GM23338 (cell line): ENCODE measurements around the gene UBE2I. TPM values are rescaled to one million over a fixed set of nuclear protein-coding genes. Genes with fewer than 3 reads are reported as not detected.

Experiments
- ATAC-seq: fragments of 200-7000 bp; cut with Tn5 transposase; 3 replicates; pipeline ENCODE4 v1.9.1; 2020
- DNase-seq: peaks from one replicate; pipeline ENCODE4 v3.0.0-alpha.2; 2015; ENCODE audit warnings: low spot score
- H2AFZ ChIP-seq: fragments of 200-600 bp; sonication (generic); 2 replicates; pipeline ENCODE4 v1.8.0; 2016; ENCODE audit warnings: antibody characterized with exemption, mild to moderate bottlenecking, moderate library complexity
- H3F3A ChIP-seq: fragments of 200-600 bp; sonication (generic); replicated peaks from 2 replicates; pipeline ENCODE4 v1.8.0; 2017; ENCODE audit warnings: antibody characterized with exemption, mixed run types, low read depth
- H3K27ac ChIP-seq: fragments of 200-600 bp; sonication (generic); 2 replicates; pipeline ENCODE4 v1.6.1; 2016; ENCODE audit warnings: low read depth
- H3K27me3 ChIP-seq: fragments of 200-600 bp; sonication (generic); 2 replicates; pipeline ENCODE4 v1.8.0; 2016; ENCODE audit warnings: mild to moderate bottlenecking, mixed run types, moderate library complexity; ENCODE audit not compliant: insufficient read depth
- H3K36me3 ChIP-seq: fragments of 200-600 bp; sonication (generic); 2 replicates; pipeline ENCODE4 v1.8.0; 2016; ENCODE audit warnings: mild to moderate bottlenecking; ENCODE audit not compliant: insufficient read depth
- H3K4me1 ChIP-seq: fragments of 200-600 bp; sonication (generic); 2 replicates; pipeline ENCODE4 v1.8.0; 2016; ENCODE audit warnings: mild to moderate bottlenecking, moderate library complexity; ENCODE audit not compliant: insufficient read depth
- H3K4me2 ChIP-seq: fragments of 200-600 bp; sonication (generic); 2 replicates; pipeline ENCODE4 v1.7.1; 2017; ENCODE audit warnings: mixed run types
- H3K4me3 ChIP-seq: fragments of 200-600 bp; sonication (generic); 2 replicates; pipeline ENCODE4 v1.6.1; 2016; ENCODE audit warnings: mixed run types
- H3K79me2 ChIP-seq: fragments of 200-600 bp; sonication (generic); replicated peaks from 2 replicates; pipeline ENCODE4 v1.8.0; 2017; ENCODE audit warnings: mild to moderate bottlenecking; ENCODE audit not compliant: insufficient read depth
- H3K9me2 ChIP-seq: fragments of 200-600 bp; sonication (generic); 2 replicates; pipeline ENCODE4 v1.8.0; 2017; ENCODE audit not compliant: insufficient read depth
- H4K20me1 ChIP-seq: fragments of 200-600 bp; sonication (generic); replicated peaks from 2 replicates; pipeline ENCODE4 v1.8.0; 2017; ENCODE audit warnings: mild to moderate bottlenecking; ENCODE audit not compliant: insufficient read depth
- H3K27ac Mint-ChIP-seq: 2 replicates; pipeline ENCODE4 v1.8.0; 2020; ENCODE audit warnings: inconsistent platforms, mild to moderate bottlenecking, moderate library complexity, mixed read lengths
- H3K27me3 Mint-ChIP-seq: 3 replicates; pipeline ENCODE4 v1.8.0; 2022; ENCODE audit warnings: low read depth, mild to moderate bottlenecking, moderate library complexity, mixed read lengths, inconsistent platforms; ENCODE audit not compliant: insufficient read depth, poor library complexity
- H3K36me3 Mint-ChIP-seq: 3 replicates; pipeline ENCODE4 v1.8.0; 2021; ENCODE audit warnings: low read depth, mild to moderate bottlenecking, inconsistent platforms, moderate library complexity, mixed read lengths
- H3K4me1 Mint-ChIP-seq: 3 replicates; pipeline ENCODE4 v1.8.0; 2020; ENCODE audit warnings: mild to moderate bottlenecking, inconsistent platforms, mixed read lengths
- H3K4me3 Mint-ChIP-seq: 3 replicates; pipeline ENCODE4 v1.8.0; 2021; ENCODE audit warnings: moderate library complexity, mild to moderate bottlenecking, inconsistent platforms, mixed read lengths
- H3K9me3 Mint-ChIP-seq: 3 replicates; pipeline ENCODE4 v1.8.0; 2020; ENCODE audit warnings: moderate library complexity, mild to moderate bottlenecking, inconsistent platforms, mixed read lengths
- CREB1 ChIP-seq: fragments of 250-450 bp; sonication (Bioruptor Pico); IDR thresholded peaks from 2 replicates; pipeline ENCODE4 v1.5.0; 2020; ENCODE audit warnings: low read depth, mild to moderate bottlenecking, moderate library complexity
- CTCF ChIP-seq, 2 experiments: fragments of 200-600 bp in 1 of 2; sonication (generic) in 1 of 2; conservative IDR thresholded peaks; 2 replicates each; pipeline versions ENCODE4 v1.5.1 to v1.6.1; 2016 to 2017; ENCODE audit warnings: antibody characterized with exemption in 2 of 2, low read depth in 2 of 2, mild to moderate bottlenecking in 2 of 2, moderate library complexity in 1 of 2
- ETS1 ChIP-seq: IDR thresholded peaks from 2 replicates; pipeline ENCODE4 v1.6.1; 2016; ENCODE audit warnings: antibody characterized with exemption
- EZH2 ChIP-seq: fragments of 200-600 bp; sonication (generic); IDR thresholded peaks from one replicate; pipeline ENCODE4 v1.8.0; 2017; ENCODE audit warnings: antibody characterized with exemption, mild to moderate bottlenecking, low read depth; ENCODE audit not compliant: unreplicated experiment
- POLR2AphosphoS5 ChIP-seq: IDR thresholded peaks from 2 replicates; pipeline ENCODE4 v1.6.1; 2016; ENCODE audit warnings: antibody characterized with exemption, low read depth
- ZNF114 ChIP-seq: fragments of 250-450 bp; sonication (Bioruptor Pico); IDR thresholded peaks from 2 replicates; pipeline ENCODE4 v1.5.0; 2020; ENCODE audit warnings: mild to moderate bottlenecking, moderate library complexity
- polyA plus RNA-seq: library from polyadenylated mRNA; unstranded; fragments of >200 nt; fragmentation: Nextera tagmentation; extraction: Ambion mirVana; gene quantifications from 2 replicates; pipeline ENCODE4 v1.2.1, GENCODE V29; 2016
- total RNA-seq: library from RNA; depleted of rRNA; stranded (reverse); fragments of >200 nt; shearing (Covaris generic); gene quantifications from 2 replicates; pipeline ENCODE4 v1.2.3, GENCODE V29; 2014

Gene UBE2I
- total and polyA plus RNA-seq, 2 experiments from 2014 or later, result 116 to 220 TPM

GRCh38 chr16:1338119-1338730, 28.8 kb downstream of the UBE2I start:
- DNase-seq (peak; percentile 67), ATAC-seq (no peak)
- H3K36me3 Mint-ChIP-seq, result no peaks in the 10 kb centered on the region
- Histone ChIP-seq H3K27me3 (peaks cover 25% of the 10 kb centered on the region), H3K4me1 (no peaks in the 10 kb centered on the region; the same call in 1 of the 2 replicates), H3K27ac (no peak overlapping the region), H3F3A (0 out of 2 replicates have a peak, but pooled peaks cover 2% of the 10 kb centered on the region), H2AFZ (no peak overlapping the region), H3K9me2 (no peaks in the 10 kb centered on the region), H3K4me2 (no peak overlapping the region), H3K4me3 (no peak overlapping the region), H3K79me2 (no peaks in the 10 kb centered on the region), H3K36me3 (no peaks in the 10 kb centered on the region), H4K20me1 (no peaks in the 10 kb centered on the region; the same call in 1 of the 2 replicates)
- peaks cover 5% of the 10 kb centered on the region; the same call in 2 of the 3 replicates for H3K4me1 Mint-ChIP-seq
- no peaks in the 10 kb centered on the region for H3K9me3 Mint-ChIP-seq
- H3K27me3 Mint-ChIP-seq, result peaks cover 32% of the 10 kb centered on the region
- H3K27ac Mint-ChIP-seq, result no peak overlapping the region
- no peak overlapping the region for H3K4me3 Mint-ChIP-seq
- TF ChIP-seq ZNF114 (CRISPR knock-in tag), result no peak
- peak; percentile 31 to 63 for TF ChIP-seq CTCF (conservative IDR thresholded peaks at IDR 0.05; ENCODE audit: low read depth in 2 of 2)

GRCh38 chr16:1338855-1339675, 29.6 kb downstream of the UBE2I start:
- H3K4me3 Mint-ChIP-seq, result no peak overlapping the region
- no peak overlapping the region for H3K4me2 ChIP-seq
- no peaks in the 10 kb centered on the region for H3K9me3 Mint-ChIP-seq
- H3K79me2 ChIP-seq, result no peaks in the 10 kb centered on the region
- no peak for DNase-seq
- H3K27ac Mint-ChIP-seq, result no peak overlapping the region
- H3K4me3 ChIP-seq, result no peak overlapping the region
- H3K27me3 ChIP-seq, result peaks cover 19% of the 10 kb centered on the region
- H3K27me3 Mint-ChIP-seq, result peaks cover 38% of the 10 kb centered on the region
- 0 out of 2 replicates have a peak, but pooled peaks cover 2% of the 10 kb centered on the region for H3F3A ChIP-seq
- H2AFZ ChIP-seq, result no peak overlapping the region
- no peak for ATAC-seq
- no peak overlapping the region for H3K27ac ChIP-seq
- no peaks in the 10 kb centered on the region for H3K36me3 ChIP-seq
- H4K20me1 ChIP-seq, result no peaks in the 10 kb centered on the region; the same call in 1 of the 2 replicates
- H3K4me1 ChIP-seq, result no peaks in the 10 kb centered on the region; the same call in 1 of the 2 replicates
- H3K36me3 Mint-ChIP-seq, result no peaks in the 10 kb centered on the region
- H3K4me1 Mint-ChIP-seq, result peaks cover 8% of the 10 kb centered on the region; the same call in 2 of the 3 replicates
- TF ChIP-seq CREB1 (CRISPR knock-in tag) (no peak), POLR2AphosphoS5 (no peak)
- H3K9me2 ChIP-seq, result no peaks in the 10 kb centered on the region

- Mint-ChIP-seq H3K9me3 (no peaks in the 10 kb centered on the region), H3K4me1 (peaks cover 6% of the 10 kb centered on the region; the same call in 2 of the 3 replicates), H3K36me3 (no peaks in the 10 kb centered on the region), H3K4me3 (no peak overlapping the region), H3K27me3 (peaks cover 22% of the 10 kb centered on the region), H3K27ac (no peak overlapping the region)
- Histone ChIP-seq H3K27me3 (peaks cover under 1% of the 10 kb centered on the region), H3K4me3 (no peak overlapping the region), H3K4me2 (no peak overlapping the region), H3F3A (no peaks in the 10 kb centered on the region), H2AFZ (no peak overlapping the region), H3K4me1 (no peaks in the 10 kb centered on the region; the same call in 1 of the 2 replicates), H3K36me3 (no peaks in the 10 kb centered on the region), H3K9me2 (no peaks in the 10 kb centered on the region), H3K27ac (no peak overlapping the region), H4K20me1 (no peaks in the 10 kb centered on the region), H3K79me2 (no peaks in the 10 kb centered on the region)
- TF ChIP-seq ETS1, result no peak
- TF ChIP-seq EZH2, result no peak
- TF ChIP-seq ZNF114 (CRISPR knock-in tag), result no peak
- DNase-seq (no peak), ATAC-seq (no peak)
Measured at GRCh38 chr16:1340730-1341494, 31.5 kb downstream of the UBE2I start.
